Naive thymus-derived CD8-positive, alpha-beta T cell (primary cell): ENCODE results near the gene NEK6. TPM values are rescaled to one million over a fixed set of nuclear protein-coding genes. Genes with fewer than 3 reads are reported as not detected.

Experiments used
- ATAC-seq, 2 donors: fragments of 150-1000 bp; cut with Tn5 transposase in 1 of 2; sonication (Bioruptor Pico), chemical (Tn5 transposase) in 1 of 2; 1 replicate in 1 of 2; 2 replicates in 1 of 2; pipeline ENCODE4 v1.10.0; 2021; ENCODE audit warnings: mild to moderate bottlenecking in 2 of 2, moderate library complexity in 2 of 2
- POLR2A ChIA-PET: fragments of 350-600 bp; sonication (Branson Sonifier 250); formaldehyde crosslinking; loops from one replicate; lab custom pipeline; 2021; ENCODE audit warnings: antibody characterized with exemption; lab: Charles Lee
- DNase-seq, 10 donors: peaks; one replicate each; pipeline versions ENCODE4 v3.0.0 to v3.0.0-alpha.2; 2020 to 2022
- H3K27ac Mint-ChIP-seq, 10 donors: one replicate each; pipeline ENCODE4 v1.8.0; 2020 to 2022; ENCODE audit warnings: mild to moderate bottlenecking in 10 of 10, mixed read lengths in 10 of 10, moderate library complexity in 4 of 10, inconsistent platforms in 1 of 10
- H3K27me3 Mint-ChIP-seq, 5 donors: one replicate each; pipeline ENCODE4 v1.8.0; 2021 to 2022; ENCODE audit warnings: mixed read lengths in 5 of 5
- H3K36me3 Mint-ChIP-seq, 3 donors: one replicate each; pipeline ENCODE4 v1.8.0; 2020 to 2022; ENCODE audit warnings: mixed read lengths in 3 of 3, mild to moderate bottlenecking in 2 of 3, inconsistent platforms in 1 of 3
- H3K4me1 Mint-ChIP-seq, 4 donors: one replicate each; pipeline ENCODE4 v1.8.0; 2021 to 2022; ENCODE audit warnings: mixed read lengths in 4 of 4
- H3K4me3 Mint-ChIP-seq, 10 donors: one replicate each; pipeline ENCODE4 v1.8.0; 2020 to 2022; ENCODE audit warnings: mild to moderate bottlenecking in 10 of 10, mixed read lengths in 10 of 10, moderate library complexity in 6 of 10, inconsistent platforms in 1 of 10
- H3K9me3 Mint-ChIP-seq, 9 donors: one replicate each; pipeline ENCODE4 v1.8.0; 2020 to 2022; ENCODE audit warnings: mixed read lengths in 9 of 9, mild to moderate bottlenecking in 3 of 9, inconsistent platforms in 1 of 9, moderate library complexity in 1 of 9
- polyA plus RNA-seq, 3 donors: library from polyadenylated mRNA; unstranded; fragments of 300-500 nt; fragmentation: Illumina TruSeq; gene quantifications; one replicate each; pipeline ENCODE4 v1.2.3, GENCODE V29; 2021
- total RNA-seq, 8 experiments: library from RNA in 2 of 8; stranded (reverse) in 2 of 8; gene quantifications; one replicate each; pipeline ENCODE4 v1.2.3 and lab custom pipeline; 2021 to 2026

NEK6 gene
- total and polyA plus RNA-seq, 5 experiments from 2014 or later, result 0.37 to 1.7 (median 1.0) TPM; not detected in 1

DNA sequence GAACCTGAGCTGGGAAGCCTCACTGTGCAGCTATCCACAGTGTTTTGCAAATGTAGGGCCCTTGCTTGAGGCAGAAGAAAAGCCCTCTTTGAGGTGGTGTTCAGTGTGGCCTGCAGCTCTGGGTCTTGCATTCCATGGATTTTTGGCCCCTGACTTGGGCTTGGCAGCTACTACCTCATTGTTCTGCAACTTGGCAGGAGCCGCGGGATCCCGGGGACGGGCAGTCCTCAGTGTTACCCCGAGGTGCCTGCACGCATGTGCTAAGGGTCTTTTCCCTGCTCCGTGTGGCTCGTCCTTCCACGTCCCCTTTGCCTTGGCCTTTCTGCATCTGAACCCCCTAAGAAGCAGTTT is 39.8 kb downstream of the NEK6 start:
- POLR2A ChIA-PET, result no interaction called here
- no peaks in the 10 kb centered on the region for H3K9me3 Mint-ChIP-seq
- peaks cover 0 to 9% (median 0%) of the 10 kb centered on the region in 5 donors for H3K27me3 Mint-ChIP-seq
- H3K27ac Mint-ChIP-seq, result no peak overlapping the region
- ATAC-seq (no peak), DNase-seq (no peak)
- peaks cover 0 to 33% (median 11%) of the 10 kb centered on the region in 4 donors for H3K4me1 Mint-ChIP-seq
- H3K36me3 Mint-ChIP-seq, result no peaks in the 10 kb centered on the region
- no peak overlapping the region for H3K4me3 Mint-ChIP-seq

DNA sequence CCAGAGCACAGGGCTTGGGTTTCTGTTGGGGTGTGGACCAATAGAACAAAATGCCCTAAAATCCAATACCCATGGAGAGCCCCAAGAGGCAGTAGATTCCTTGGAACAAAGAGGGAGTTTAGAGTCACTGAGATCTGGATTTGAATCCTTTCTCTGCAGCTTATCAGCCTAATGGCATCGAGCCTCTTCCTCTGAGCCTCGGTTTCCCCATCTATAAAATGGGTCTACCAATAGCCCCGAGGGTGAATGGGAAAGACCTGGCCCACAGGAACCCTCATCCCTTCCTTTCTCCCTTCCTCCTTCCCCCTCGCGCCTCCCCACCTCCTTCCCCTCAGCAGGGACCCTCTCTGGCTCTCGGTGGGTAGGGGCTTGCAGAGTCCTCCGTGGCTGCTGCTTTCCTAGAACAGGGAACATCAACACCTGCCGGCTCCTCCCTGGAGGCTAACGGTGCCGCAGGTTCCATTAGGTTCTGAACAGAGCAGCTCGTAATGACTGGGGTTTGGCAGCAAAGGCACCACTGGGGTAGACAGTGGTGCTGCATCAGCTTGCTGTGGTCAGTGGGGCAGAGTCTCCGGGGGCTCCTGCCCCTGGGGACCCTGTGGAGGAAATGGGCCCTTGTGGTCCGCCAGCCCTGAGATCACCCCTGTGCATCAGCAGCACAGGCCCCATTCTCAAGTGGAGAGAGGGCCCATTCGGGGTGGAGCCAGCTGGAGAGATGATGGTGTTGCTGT is 40.3 kb downstream of the NEK6 start:
- Mint-ChIP-seq H3K4me3 (no peak overlapping the region), H3K27me3 (peaks cover 0 to 11% (median 0%) of the 10 kb centered on the region in 5 donors), H3K36me3 (no peaks in the 10 kb centered on the region), H3K27ac (no peak overlapping the region), H3K4me1 (peaks cover 0 to 28% (median 11%) of the 10 kb centered on the region in 4 donors), H3K9me3 (no peaks in the 10 kb centered on the region)
- ATAC-seq (no peak), DNase-seq (no peak)
- POLR2A ChIA-PET, result no interaction called here

- Mint-ChIP-seq H3K4me1 (peaks cover 0 to 23% (median 11%) of the 10 kb centered on the region in 4 donors), H3K27ac (no peak overlapping the region), H3K27me3 (peaks cover 0 to 18% (median 0%) of the 10 kb centered on the region in 5 donors), H3K9me3 (no peaks in the 10 kb centered on the region), H3K36me3 (no peaks in the 10 kb centered on the region), H3K4me3 (no peak overlapping the region)
- POLR2A ChIA-PET, result no interaction called here
- ATAC-seq (no peak), DNase-seq (no peak)
Observed at GRCh38 chr9:124298646-124299235, 41.0 kb downstream of the NEK6 start.

DNA sequence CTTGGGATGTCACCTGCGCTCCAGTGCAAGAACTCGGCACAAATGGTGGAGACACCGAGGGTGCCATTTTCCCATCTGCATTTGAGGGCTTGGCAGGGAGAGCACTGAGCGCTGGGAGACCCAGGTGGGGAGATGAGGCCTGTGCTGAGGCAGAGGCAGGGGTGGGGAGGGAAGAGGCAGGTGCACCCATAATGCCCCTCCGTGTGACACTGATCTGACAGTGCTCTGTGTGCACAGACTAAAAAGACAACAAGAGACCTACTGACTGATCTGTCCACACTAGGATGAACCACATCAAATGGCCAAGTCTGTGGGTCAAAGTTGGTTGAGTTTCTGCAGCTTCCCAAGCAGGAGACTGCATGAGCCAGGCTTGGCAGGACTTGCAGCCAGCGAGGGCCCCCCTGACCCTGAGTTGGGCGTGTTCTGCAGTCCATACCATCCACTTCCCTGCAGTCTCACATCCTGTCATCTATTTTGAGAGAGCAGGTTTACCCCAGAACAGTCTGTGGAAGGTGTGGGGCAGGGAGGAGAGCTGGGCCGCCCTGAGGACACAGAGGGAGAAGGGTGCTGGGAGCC is 41.9 kb downstream of the NEK6 start:
- no peaks in the 10 kb centered on the region for H3K9me3 Mint-ChIP-seq
- peaks cover 0 to 16% (median 7%) of the 10 kb centered on the region in 4 donors for H3K4me1 Mint-ChIP-seq
- H3K27ac Mint-ChIP-seq, result no peak overlapping the region
- H3K27me3 Mint-ChIP-seq, result peaks cover 0 to 13% (median 0%) of the 10 kb centered on the region in 5 donors
- ATAC-seq (no peak), DNase-seq (no peak)
- POLR2A ChIA-PET, result no interaction called here
- H3K36me3 Mint-ChIP-seq, result no peaks in the 10 kb centered on the region
- no peak overlapping the region for H3K4me3 Mint-ChIP-seq

- Mint-ChIP-seq H3K9me3 (no peaks in the 10 kb centered on the region), H3K4me3 (peak overlapping the region in 1 of 10 donors; percentile 10), H3K27ac (no peak overlapping the region), H3K36me3 (no peaks in the 10 kb centered on the region), H3K27me3 (peaks cover 0 to 9% (median 0%) of the 10 kb centered on the region in 5 donors), H3K4me1 (peaks cover 0 to 10% (median 3%) of the 10 kb centered on the region in 4 donors)
- POLR2A ChIA-PET, result no interaction called here
- DNase-seq, result no peak
- no peak for ATAC-seq
Observed at GRCh38 chr9:124300312-124300711, 42.6 kb downstream of the NEK6 start.

DNA sequence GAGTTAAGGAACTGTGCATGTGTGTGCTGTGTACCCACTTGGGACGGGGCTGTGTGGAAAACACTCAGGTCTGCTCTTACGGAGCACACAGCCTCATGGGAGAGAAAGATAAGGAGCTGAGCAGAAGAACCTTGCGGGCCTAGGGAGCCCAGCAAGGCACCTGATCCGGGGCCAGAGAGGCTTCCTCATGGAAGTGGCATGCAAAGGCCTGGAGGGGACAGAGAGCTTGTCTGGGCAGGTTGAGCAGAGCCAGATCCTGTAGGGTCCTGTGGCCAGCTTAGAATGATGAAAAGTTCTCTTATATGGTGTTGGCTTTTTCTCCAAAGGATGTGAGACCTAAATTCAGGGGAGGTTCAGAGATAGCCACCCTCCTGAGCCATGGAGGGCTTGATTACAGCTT is 45.2 kb downstream of the NEK6 start:
- Mint-ChIP-seq H3K27ac (no peak overlapping the region), H3K36me3 (no peaks in the 10 kb centered on the region)
- no peak for ATAC-seq

DNA sequence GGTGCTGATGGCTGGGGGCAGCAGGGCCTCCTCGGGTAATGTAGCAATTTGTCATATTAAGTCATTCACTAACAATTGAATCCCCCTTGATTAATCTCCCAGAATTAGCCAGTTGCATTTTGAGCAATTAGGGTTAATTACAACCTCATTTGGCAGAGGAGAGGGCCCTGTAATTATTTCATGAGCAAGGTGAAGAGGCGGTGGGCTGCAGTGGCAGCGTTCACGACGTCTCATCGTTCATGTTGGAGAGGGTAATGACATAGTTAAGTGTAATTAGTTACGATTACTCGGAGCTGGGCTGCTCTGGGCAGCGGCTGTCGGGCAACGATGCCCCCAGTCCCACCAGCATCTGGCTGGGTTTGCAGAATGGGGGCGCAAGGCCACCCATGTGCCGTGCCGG is 46.0 kb downstream of the NEK6 start:
- no peak overlapping the region for H3K27ac Mint-ChIP-seq
- H3K9me3 Mint-ChIP-seq, result no peaks in the 10 kb centered on the region
- H3K4me1 Mint-ChIP-seq, result peaks cover 0 to 8% (median 0%) of the 10 kb centered on the region in 4 donors
- H3K36me3 Mint-ChIP-seq, result no peaks in the 10 kb centered on the region
- ATAC-seq (no peak), DNase-seq (no peak)
- no peak overlapping the region for H3K4me3 Mint-ChIP-seq
- H3K27me3 Mint-ChIP-seq, result peaks cover 0 to 9% (median 0%) of the 10 kb centered on the region in 5 donors
- POLR2A ChIA-PET, result no interaction called here

More for the DNA sequence above, 45.2 kb downstream of the NEK6 start:
- POLR2A ChIA-PET, result no interaction called here
- Mint-ChIP-seq H3K4me3 (no peak overlapping the region), H3K27me3 (peaks cover 0 to 9% (median 0%) of the 10 kb centered on the region in 5 donors), H3K4me1 (peaks cover 0 to 8% (median 0%) of the 10 kb centered on the region in 4 donors), H3K9me3 (no peaks in the 10 kb centered on the region)
- no peak for DNase-seq

- POLR2A ChIA-PET, result no interaction called here
- no peak overlapping the region for H3K27ac Mint-ChIP-seq
- DNase-seq (no peak), ATAC-seq (no peak)
- peaks cover 0 to 9% (median 0%) of the 10 kb centered on the region in 5 donors for H3K27me3 Mint-ChIP-seq
- no peaks in the 10 kb centered on the region for H3K9me3 Mint-ChIP-seq
- H3K4me3 Mint-ChIP-seq, result no peak overlapping the region
- H3K4me1 Mint-ChIP-seq, result peaks cover 0 to 7% (median 0%) of the 10 kb centered on the region in 4 donors
- H3K36me3 Mint-ChIP-seq, result no peaks in the 10 kb centered on the region
Observed at GRCh38 chr9:124304285-124304684, 46.5 kb downstream of the NEK6 start.

DNA sequence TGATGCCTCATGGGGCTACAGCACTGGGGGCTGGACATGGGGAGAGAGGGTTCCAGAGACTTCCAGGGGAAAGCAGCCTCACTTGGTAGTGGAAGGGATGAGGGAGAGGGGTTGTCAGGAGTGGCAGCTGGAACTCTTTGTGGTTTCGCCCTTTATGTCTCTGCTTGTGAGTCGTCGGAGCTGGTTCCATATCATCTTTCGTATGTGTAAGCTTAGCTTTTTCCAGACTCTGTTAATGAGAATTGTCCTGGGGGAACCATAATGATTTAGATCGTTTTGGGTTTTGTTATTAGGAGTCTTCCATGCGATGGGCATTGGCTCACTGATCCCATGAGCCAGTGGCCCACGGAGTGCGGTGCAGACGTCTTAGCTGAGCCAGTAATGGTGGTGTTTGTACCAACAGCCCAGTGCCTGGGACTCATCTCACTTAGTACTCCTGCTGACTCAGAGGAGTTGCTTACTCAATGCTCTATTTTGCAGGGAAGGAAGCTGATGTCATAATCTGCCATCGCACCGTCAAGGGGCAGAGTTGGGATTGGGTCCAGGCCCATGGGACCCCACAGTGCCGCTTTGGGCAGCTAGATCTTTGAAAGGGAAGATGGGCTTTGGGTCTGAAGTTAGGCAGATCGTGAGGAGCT is 48.5 kb downstream of the NEK6 start:
- H3K4me1 Mint-ChIP-seq, result peaks cover 0 to 2% (median 0%) of the 10 kb centered on the region in 4 donors
- DNase-seq, result no peak
- no peak for ATAC-seq
- H3K9me3 Mint-ChIP-seq, result no peaks in the 10 kb centered on the region
- no peak overlapping the region for H3K4me3 Mint-ChIP-seq
- POLR2A ChIA-PET, result no interaction called here
- no peak overlapping the region for H3K27ac Mint-ChIP-seq
- peaks cover 0 to 9% (median 0%) of the 10 kb centered on the region in 5 donors for H3K27me3 Mint-ChIP-seq
- no peaks in the 10 kb centered on the region for H3K36me3 Mint-ChIP-seq

- POLR2A ChIA-PET, result no interaction called here
- H3K27ac Mint-ChIP-seq, result no peak overlapping the region
- no peaks in the 10 kb centered on the region for H3K9me3 Mint-ChIP-seq
- no peaks in the 10 kb centered on the region for H3K36me3 Mint-ChIP-seq
- peaks cover 0 to 2% (median 0%) of the 10 kb centered on the region in 4 donors for H3K4me1 Mint-ChIP-seq
- no peak for DNase-seq
- H3K4me3 Mint-ChIP-seq, result no peak overlapping the region
- no peak for ATAC-seq
- H3K27me3 Mint-ChIP-seq, result peaks cover 0 to 9% (median 0%) of the 10 kb centered on the region in 5 donors
Observed at GRCh38 chr9:124307379-124308030, 49.8 kb downstream of the NEK6 start.

GRCh38 chr9:124308606-124309491 is 51.1 kb downstream of the NEK6 start:
- Mint-ChIP-seq H3K27me3 (no peaks in the 10 kb centered on the region), H3K4me3 (no peak overlapping the region), H3K9me3 (no peaks in the 10 kb centered on the region), H3K4me1 (no peaks in the 10 kb centered on the region), H3K36me3 (no peaks in the 10 kb centered on the region), H3K27ac (no peak overlapping the region)
- POLR2A ChIA-PET, result no interaction called here
- DNase-seq, result no peak
- ATAC-seq, result no peak

GRCh38 chr9:124309667-124310084 is 51.9 kb downstream of the NEK6 start:
- H3K27me3 Mint-ChIP-seq, result no peaks in the 10 kb centered on the region
- no peak overlapping the region for H3K27ac Mint-ChIP-seq
- no peak for ATAC-seq
- no peak overlapping the region for H3K4me3 Mint-ChIP-seq
- POLR2A ChIA-PET, result no interaction called here
- no peaks in the 10 kb centered on the region for H3K36me3 Mint-ChIP-seq
- DNase-seq, result no peak
- no peaks in the 10 kb centered on the region for H3K4me1 Mint-ChIP-seq
- H3K9me3 Mint-ChIP-seq, result no peaks in the 10 kb centered on the region
